ENCODE data around the gene CBLN1.

The CBLN1 gene

DNA sequence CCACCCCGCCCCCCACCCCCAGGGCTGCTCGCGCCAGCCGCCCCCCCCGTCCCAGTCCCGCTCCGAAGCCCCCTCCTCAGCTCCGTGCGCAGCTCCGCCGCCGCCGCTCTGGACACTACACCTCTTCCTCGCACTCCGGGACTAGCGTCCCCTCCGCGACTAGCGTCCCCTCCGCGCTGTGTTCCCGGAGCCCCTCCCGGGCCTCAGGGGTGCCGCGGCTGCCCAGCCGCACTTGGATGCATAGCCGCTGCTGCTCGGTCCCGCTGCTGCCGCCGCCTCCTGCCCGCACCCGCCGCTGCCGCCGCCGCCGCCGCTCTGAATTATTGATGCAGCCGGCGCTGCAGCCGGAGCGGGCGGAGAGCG lies at the start of gene CBLN1:
Gene CBLN1, minus strand, starts transcription at position 359 of the 363 bp plus-strand sequence. CDS start 373 bp downstream, outside the sequence.
- in situ Hi-C loops (cut with HindIII; ENCODE audit: low sequenced_read_pairs): no loop called here

DNA sequence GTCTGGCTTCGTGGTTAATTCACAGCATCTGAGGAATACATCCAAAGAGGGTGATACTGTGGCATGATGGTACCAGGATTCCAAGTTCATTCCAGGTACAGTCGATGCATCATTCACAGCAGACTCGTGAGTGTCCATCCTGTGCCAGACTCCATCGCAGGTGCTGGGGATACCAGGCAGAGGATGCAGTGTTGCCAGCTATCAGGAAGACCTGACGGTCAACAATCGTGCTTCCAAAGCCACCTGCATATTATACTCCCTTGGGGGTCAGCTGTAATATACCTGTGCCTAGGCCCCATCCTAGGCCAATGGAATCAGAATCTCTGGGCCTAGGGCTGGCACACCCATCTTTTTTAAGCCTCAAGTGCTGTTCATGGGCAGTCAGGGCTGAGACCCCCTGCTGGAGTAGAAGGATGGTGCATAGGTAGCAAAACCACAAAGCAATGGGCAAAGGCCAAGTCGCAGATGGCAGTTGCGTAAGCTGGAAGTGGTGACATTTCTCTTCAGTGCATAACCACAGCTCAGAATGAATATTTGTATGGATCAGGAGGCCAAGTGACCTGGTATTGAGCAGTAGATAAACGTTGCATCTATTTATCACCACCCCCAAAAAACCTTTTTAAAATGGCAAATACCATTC lies 49.0 kb upstream of the CBLN1 start:
- in situ Hi-C loops (cut with HindIII; ENCODE audit: low sequenced_read_pairs): no loop called here

GRCh38 chr16:49328325-49328724 lies 46.7 kb upstream of the CBLN1 start:
- in situ Hi-C loops (cut with HindIII; ENCODE audit: low sequenced_read_pairs): no loop called here

DNA sequence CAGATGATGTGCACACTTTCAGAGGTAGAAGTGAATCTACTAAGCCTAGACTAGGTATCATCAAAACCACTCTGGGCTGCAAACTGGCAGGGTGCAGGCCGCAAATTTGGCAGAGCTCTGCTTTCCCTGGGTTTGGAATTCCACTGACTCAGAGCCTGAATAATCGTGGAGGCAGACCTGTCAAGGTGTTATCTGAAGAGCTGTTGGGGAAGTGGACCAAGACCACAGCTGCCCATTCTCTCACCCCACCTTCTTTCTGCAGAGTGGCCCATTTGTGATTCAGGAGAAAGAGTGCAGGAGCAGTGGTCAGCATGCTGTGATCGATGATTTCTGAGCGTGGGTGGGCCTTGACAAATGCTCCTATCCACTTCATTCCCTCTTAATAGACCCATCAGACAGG lies 45.8 kb upstream of the CBLN1 start:
- in situ Hi-C loops (cut with HindIII; ENCODE audit: low sequenced_read_pairs): no loop called here

DNA sequence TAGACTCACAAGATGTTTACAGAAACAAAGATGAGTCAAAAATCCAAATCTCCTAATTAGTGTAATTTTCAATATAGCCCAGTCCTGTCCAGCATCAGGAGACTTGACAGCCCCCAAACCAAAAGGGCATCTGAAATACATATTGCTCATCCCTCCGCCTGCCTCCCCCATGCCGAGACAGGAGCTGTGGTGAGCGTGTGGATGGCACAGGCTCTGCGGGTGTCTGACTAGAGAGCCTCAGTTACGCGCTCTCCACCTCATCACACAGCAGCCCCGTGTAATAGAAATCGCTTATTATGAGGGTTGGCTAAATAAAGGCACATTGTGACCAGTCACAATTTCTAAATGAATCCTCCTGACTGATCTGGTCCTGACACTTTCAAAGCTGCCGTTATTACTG lies 43.1 kb upstream of the CBLN1 start:
- in situ Hi-C loops (cut with HindIII; ENCODE audit: low sequenced_read_pairs): no loop called here

- in situ Hi-C loops (cut with HindIII; ENCODE audit: low sequenced_read_pairs): no loop called here
Observed at GRCh38 chr16:49315602-49316001, 34.0 kb upstream of the CBLN1 start.

DNA sequence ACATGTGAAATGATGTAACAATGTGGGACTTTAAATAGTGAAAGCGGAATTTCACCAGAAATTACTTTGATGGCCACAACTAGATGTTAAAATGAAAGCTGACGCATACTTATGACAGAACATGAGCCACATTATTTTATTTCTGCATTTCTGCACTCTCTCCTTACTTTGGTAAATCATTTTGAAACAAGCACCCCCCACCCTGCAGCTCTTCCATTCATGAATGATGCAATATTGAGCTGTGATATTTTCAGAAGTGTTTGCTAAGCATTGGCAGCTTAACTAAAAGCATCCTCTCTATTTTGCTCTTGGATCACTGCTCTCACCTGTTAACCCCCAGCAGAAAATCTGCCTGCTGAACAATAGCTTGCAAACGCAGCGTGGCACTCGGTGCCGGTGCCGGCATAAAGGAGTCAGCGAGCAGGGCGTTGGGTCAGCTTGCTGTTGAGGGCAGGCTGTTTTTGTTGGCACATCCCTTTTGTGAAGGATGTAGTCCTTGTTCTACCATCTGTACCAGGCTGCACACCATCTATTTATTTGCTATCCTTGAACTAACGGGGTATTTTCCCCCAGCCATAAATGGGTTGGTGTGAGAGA lies 30.8 kb upstream of the CBLN1 start:
- in situ Hi-C loops (cut with HindIII; ENCODE audit: low sequenced_read_pairs): no loop called here

- in situ Hi-C loops (cut with HindIII; ENCODE audit: low sequenced_read_pairs): no loop called here
Observed at GRCh38 chr16:49311823-49312222, 30.2 kb upstream of the CBLN1 start.

DNA sequence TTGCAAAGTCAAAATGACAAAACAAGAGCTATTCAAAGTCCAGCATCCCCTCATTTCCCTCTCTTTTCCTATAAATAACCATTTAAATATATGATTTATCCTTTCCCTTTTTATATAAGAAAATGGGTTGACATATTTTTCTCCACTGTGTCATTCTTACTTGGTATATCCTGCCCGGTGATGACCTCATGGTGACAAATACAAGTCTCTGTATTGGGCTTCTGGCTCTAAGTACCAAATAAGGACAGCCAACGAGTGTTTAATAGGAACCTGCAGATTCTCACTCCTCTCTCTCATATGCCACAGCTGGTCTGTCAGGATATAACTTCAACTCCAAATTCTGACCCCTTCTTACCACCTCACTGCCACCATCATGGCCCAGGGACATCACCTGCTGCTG lies 25.5 kb upstream of the CBLN1 start:
- in situ Hi-C loops (cut with HindIII; ENCODE audit: low sequenced_read_pairs): no loop called here

GRCh38 chr16:49305406-49305805 lies 23.8 kb upstream of the CBLN1 start:
- in situ Hi-C loops (cut with HindIII; ENCODE audit: low sequenced_read_pairs): no loop called here

DNA sequence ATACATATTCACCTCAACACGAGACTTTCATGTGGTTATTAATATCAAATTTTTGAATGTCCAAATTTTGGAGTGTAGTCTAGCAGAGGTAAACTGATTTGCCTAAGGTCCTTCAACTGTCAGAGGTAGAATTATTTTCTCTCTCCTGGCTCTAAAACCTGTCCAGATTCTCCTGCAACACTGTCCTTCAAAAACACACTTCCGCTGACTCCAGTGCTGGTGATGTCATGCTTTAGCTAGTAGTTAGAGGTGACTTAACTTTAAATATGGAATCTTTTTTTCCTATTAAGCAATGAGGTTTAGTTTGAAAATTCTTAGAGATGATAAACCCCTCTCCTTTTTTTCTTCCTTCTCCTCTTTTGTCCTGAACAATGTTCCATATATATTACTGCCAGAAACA lies 10.8 kb upstream of the CBLN1 start:
- in situ Hi-C loops (cut with HindIII; ENCODE audit: low sequenced_read_pairs): no loop called here

DNA sequence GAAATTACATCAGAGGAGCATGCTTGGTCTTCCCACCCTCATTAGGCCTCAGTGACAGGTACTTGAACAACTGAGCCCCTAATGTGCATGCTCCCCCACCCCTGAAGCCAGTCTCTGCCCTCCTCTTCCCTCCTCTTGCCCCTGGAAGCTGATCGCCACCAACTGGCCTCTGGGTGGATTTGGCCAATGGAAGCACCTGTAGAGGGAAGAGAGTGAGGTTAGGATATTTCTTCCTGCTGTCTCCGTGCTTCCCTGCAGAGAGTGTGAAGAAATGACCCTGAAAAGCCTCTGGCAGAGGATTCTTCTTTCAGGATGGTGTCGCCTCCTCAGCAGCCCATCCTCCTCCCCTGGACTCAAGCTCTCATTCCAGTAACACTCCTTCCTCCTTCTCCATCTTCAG lies 5.9 kb upstream of the CBLN1 start:
- in situ Hi-C loops (cut with HindIII; ENCODE audit: low sequenced_read_pairs): no loop called here

- in situ Hi-C loops (cut with HindIII; ENCODE audit: low sequenced_read_pairs): no loop called here
Observed at GRCh38 chr16:49284962-49285361, 3.3 kb upstream of the CBLN1 start.

- in situ Hi-C loops (cut with HindIII; ENCODE audit: low sequenced_read_pairs): no loop called here
Observed at GRCh38 chr16:49283376-49284049, 1.9 kb upstream of the CBLN1 start.

- in situ Hi-C loops (cut with HindIII; ENCODE audit: low sequenced_read_pairs): no loop called here
Observed at GRCh38 chr16:49282690-49283375, 1.2 kb upstream of the CBLN1 start.

GRCh38 chr16:49281843-49282642 lies 405 bp upstream of the CBLN1 start:
- in situ Hi-C loops (cut with HindIII; ENCODE audit: low sequenced_read_pairs): no loop called here

DNA sequence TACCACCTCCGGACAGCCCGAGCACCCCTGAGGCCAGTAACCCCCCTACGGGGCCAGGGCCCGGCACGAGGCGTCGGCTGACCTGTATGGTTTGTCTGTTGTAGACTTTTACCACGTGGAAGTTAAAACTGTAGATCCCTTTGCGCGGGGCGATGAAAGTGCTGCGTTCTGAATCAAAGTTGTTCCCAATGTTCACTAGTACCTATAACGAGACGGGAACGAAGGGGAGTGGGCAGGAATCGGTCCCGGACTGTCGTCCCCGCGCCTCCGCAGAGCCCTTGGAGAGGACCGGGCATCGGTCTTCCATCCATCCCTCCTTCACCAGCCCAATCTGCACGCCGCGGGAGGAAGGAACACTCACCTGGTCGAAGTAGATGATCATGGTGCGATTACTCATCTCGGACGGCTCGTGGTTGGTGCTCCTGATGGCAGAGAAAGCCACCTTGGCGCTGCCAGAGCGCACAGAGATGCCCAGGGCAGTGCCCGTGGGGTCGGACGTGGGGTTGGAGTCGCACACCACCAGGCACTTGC lies 732 bp downstream of the CBLN1 start:
- in situ Hi-C loops (cut with HindIII; ENCODE audit: low sequenced_read_pairs): no loop called here

GRCh38 chr16:49280105-49280741 lies 1.4 kb downstream of the CBLN1 start:
- in situ Hi-C loops (cut with HindIII; ENCODE audit: low sequenced_read_pairs): no loop called here

DNA sequence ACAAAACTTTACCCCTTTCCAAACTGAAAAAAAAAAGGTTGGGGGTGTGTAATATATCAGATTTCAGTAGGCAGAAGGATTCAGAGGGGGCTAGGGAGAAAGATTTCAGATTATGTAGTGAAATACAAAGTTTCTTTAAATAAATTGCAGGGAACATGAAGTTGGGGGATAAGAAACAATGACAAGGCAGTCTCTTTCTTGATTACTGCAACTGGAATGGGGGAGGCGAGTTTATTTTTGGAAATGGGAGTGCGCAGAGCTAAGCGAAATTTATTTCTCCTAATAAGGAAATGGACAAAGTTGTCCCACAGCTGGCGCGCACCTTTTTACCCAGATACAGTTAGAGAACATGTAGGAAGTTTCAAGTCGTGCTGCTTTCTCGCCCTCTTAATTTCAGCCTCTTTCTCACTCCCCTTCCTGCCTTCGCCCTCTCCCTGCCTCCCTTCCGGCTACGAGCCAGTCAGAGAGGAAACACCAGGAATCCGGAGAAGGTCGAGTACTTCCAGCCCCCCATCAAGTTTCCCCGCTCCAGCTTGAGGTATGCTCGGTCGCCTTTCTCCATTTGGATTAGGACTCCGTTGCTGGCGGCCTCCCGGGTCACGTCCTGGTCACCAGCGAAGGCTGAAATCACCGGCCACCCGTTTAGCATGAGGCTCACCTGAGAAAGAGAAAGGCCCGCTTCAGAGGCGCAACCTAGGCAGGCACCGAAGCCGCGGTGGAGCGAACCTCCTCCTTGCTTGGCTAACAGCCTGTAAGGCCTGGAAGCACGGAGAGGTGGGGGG lies 2.5 kb downstream of the CBLN1 start:
- in situ Hi-C loops (cut with HindIII; ENCODE audit: low sequenced_read_pairs): no loop called here

DNA sequence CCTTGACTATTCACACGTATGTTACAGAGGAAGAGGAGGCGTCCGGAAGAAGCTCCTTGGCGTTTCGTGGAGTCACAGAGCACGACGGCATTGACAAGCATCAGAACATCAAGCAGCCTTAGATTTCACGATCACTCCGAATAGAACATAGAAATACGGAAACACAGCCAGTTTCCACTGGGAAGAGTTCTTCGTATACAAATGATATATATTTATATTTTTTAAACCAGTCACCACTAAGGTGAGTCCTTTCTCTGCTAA lies 3.1 kb downstream of the CBLN1 start:
- in situ Hi-C loops (cut with HindIII; ENCODE audit: low sequenced_read_pairs): no loop called here

Data from endothelial cell of hepatic sinusoid (primary cell).